ENCODE data around the gene SFXN1. TPM values are rescaled to one million over a fixed set of nuclear protein-coding genes. Genes with fewer than 3 reads are reported as not detected.
A peak's percentile ranks its signal among the peaks of the same experiment; 100 is the strongest.

SFXN1 gene
- total RNA-seq, 1 donor from 2014 or later, result 181 TPM

GRCh38 chr5:175466700-175467318 is 11.6 kb upstream of the SFXN1 start:
- Mint-ChIP-seq H3K27me3 (ENCODE audit: insufficient read depth, low read depth) (peaks cover 6% of the 10 kb centered on the region), H3K27ac (no peak overlapping the region), H3K9me3 (no peaks in the 10 kb centered on the region), H3K36me3 (no peaks in the 10 kb centered on the region), H3K4me3 (no peak overlapping the region), H3K4me1 (peaks cover 11% of the 10 kb centered on the region)
- Histone ChIP-seq H3K4me2 (no peak overlapping the region), H3K9me3 (ENCODE audit: low read depth) (no peaks in the 10 kb centered on the region), H3K27me3 (no peaks in the 10 kb centered on the region), H3K27ac (no peak overlapping the region), H4K20me1 (ENCODE audit: low read depth) (no peaks in the 10 kb centered on the region), H2AFZ (replicated peaks) (no peak overlapping the region), H3K36me3 (no peaks in the 10 kb centered on the region), H3K79me2 (ENCODE audit: low read depth) (no peaks in the 10 kb centered on the region), H3F3A (ENCODE audit: low read depth) (peaks cover 8% of the 10 kb centered on the region), H3K4me1 (peaks cover 7% of the 10 kb centered on the region), H3K4me3 (no peak overlapping the region), H3K9ac (no peak overlapping the region)
- DNase-seq (ENCODE audit: low spot score), result no peak
- no peak for TF ChIP-seq EZH2 (IDR thresholded peaks at IDR 0.05)
- no peak for TF ChIP-seq EZH2phosphoT487 (IDR thresholded peaks at IDR 0.05)
- no peak for TF ChIP-seq CTCF (IDR thresholded peaks at IDR 0.05)

- peaks cover 8% of the 10 kb centered on the region for H3F3A ChIP-seq (ENCODE audit: low read depth)
- Mint-ChIP-seq H3K4me1 (peaks cover 11% of the 10 kb centered on the region), H3K27ac (no peak overlapping the region), H3K27me3 (ENCODE audit: insufficient read depth, low read depth) (peaks cover 3% of the 10 kb centered on the region), H3K9me3 (no peaks in the 10 kb centered on the region), H3K36me3 (no peaks in the 10 kb centered on the region), H3K4me3 (no peak overlapping the region)
- no peaks in the 10 kb centered on the region for H3K27me3 ChIP-seq
- H3K4me2 ChIP-seq, result no peak overlapping the region
- H2AFZ ChIP-seq (replicated peaks), result peak overlapping the region; percentile 60
- DNase-seq (ENCODE audit: low spot score), result no peak
- no peak overlapping the region for H3K4me3 ChIP-seq
- H4K20me1 ChIP-seq (ENCODE audit: low read depth), result no peaks in the 10 kb centered on the region
- no peaks in the 10 kb centered on the region for H3K36me3 ChIP-seq
- H3K9me3 ChIP-seq (ENCODE audit: low read depth), result no peaks in the 10 kb centered on the region
- peaks cover 7% of the 10 kb centered on the region for H3K4me1 ChIP-seq
- no peak for TF ChIP-seq CTCF (IDR thresholded peaks at IDR 0.05)
- TF ChIP-seq EZH2 (IDR thresholded peaks at IDR 0.05), result no peak
- TF ChIP-seq EZH2phosphoT487 (IDR thresholded peaks at IDR 0.05), result no peak
- no peak overlapping the region for H3K9ac ChIP-seq
- no peak overlapping the region for H3K27ac ChIP-seq
- no peaks in the 10 kb centered on the region for H3K79me2 ChIP-seq (ENCODE audit: low read depth)
These were observed 10.2 kb upstream of the SFXN1 start for GRCh38 chr5:175467983-175468690.

- H4K20me1 ChIP-seq (ENCODE audit: low read depth), result no peaks in the 10 kb centered on the region
- Mint-ChIP-seq H3K27me3 (ENCODE audit: insufficient read depth, low read depth) (peaks cover 2% of the 10 kb centered on the region), H3K9me3 (no peaks in the 10 kb centered on the region), H3K4me1 (peaks cover 11% of the 10 kb centered on the region), H3K4me3 (no peak overlapping the region), H3K27ac (no peak overlapping the region), H3K36me3 (no peaks in the 10 kb centered on the region)
- H3K27me3 ChIP-seq, result no peaks in the 10 kb centered on the region
- no peaks in the 10 kb centered on the region for H3K36me3 ChIP-seq
- H3K27ac ChIP-seq, result no peak overlapping the region
- no peak for DNase-seq (ENCODE audit: low spot score)
- no peaks in the 10 kb centered on the region for H3K9me3 ChIP-seq (ENCODE audit: low read depth)
- H3K4me1 ChIP-seq, result peaks cover 7% of the 10 kb centered on the region
- H2AFZ ChIP-seq (replicated peaks), result no peak overlapping the region
- TF ChIP-seq EZH2 (IDR thresholded peaks at IDR 0.05), result no peak
- TF ChIP-seq EZH2phosphoT487 (IDR thresholded peaks at IDR 0.05), result no peak
- TF ChIP-seq CTCF (IDR thresholded peaks at IDR 0.05), result no peak
- no peaks in the 10 kb centered on the region for H3K79me2 ChIP-seq (ENCODE audit: low read depth)
- H3K9ac ChIP-seq, result no peak overlapping the region
- H3K4me2 ChIP-seq, result no peak overlapping the region
- no peak overlapping the region for H3K4me3 ChIP-seq
- peaks cover 8% of the 10 kb centered on the region for H3F3A ChIP-seq (ENCODE audit: low read depth)
These were observed 9.5 kb upstream of the SFXN1 start for GRCh38 chr5:175468892-175469291.

Data from neural progenitor cell (in vitro differentiated cells).